A549 (cell line): ENCODE results near the gene CXCL1. TPM values are rescaled to one million over a fixed set of nuclear protein-coding genes. Genes with fewer than 3 reads are reported as not detected.

ENCODE experiments used
- ATAC-seq, 2 experiments: fragments of 200-7000 bp in 1 of 2; fragments of >200 bp in 1 of 2; cut with Nextera tagmentation in 1 of 2; cut with Tn5 transposase in 1 of 2; 3 replicates each; pipeline versions ENCODE4 v1.8.0 to v1.9.1; 2018 to 2020; ENCODE audit warnings: mild to moderate bottlenecking in 1 of 2, moderate library complexity in 1 of 2
- CTCF ChIA-PET: fragments of 300-600 bp; sonication (Branson Sonifier 250); formaldehyde crosslinking; extraction: SDS; loops from one replicate; lab custom pipeline; 2021; ENCODE audit warnings: antibody characterized with exemption, inconsistent platforms; lab: Yijun Ruan, JAX
- POLR2A ChIA-PET: fragments of 350-600 bp; formaldehyde crosslinking; extraction: SDS; loops from one replicate; lab custom pipeline; 2021; ENCODE audit warnings: antibody characterized with exemption, inconsistent platforms; lab: Yijun Ruan, JAX
- DNase-seq, 2 experiments: peaks; one replicate each; pipeline versions ENCODE4 v3.0.0 to v3.0.0-alpha.2; 2011 to 2016; ENCODE audit warnings: low read depth in 1 of 2, low spot score in 1 of 2
- FAIRE-seq: peaks from 2 replicates; lab custom pipeline; 2011; peaks lifted over from hg19 to GRCh38; lab: Jason Lieb, UNC
- H3K27ac ChIP-seq, 2 experiments: fragments of >200 bp; sonication (Bioruptor Twin); formaldehyde crosslinking; 3 replicates each; pipeline ENCODE4 v1.5.1; 2016 to 2017
- H3K4me1 ChIP-seq: fragments of >200 bp; sonication (Bioruptor Twin); formaldehyde crosslinking; 3 replicates; pipeline ENCODE4 v1.6.1; 2016
- H3K4me2 ChIP-seq: fragments of >200 bp; sonication (Bioruptor Twin); formaldehyde crosslinking; 3 replicates; pipeline ENCODE4 v1.6.1; 2016
- H3K4me3 ChIP-seq: fragments of >200 bp; sonication (Bioruptor Twin); formaldehyde crosslinking; 3 replicates; pipeline ENCODE4 v1.5.1; 2016
- H3K9me3 ChIP-seq: fragments of >200 bp; sonication (Bioruptor Twin); formaldehyde crosslinking; 3 replicates; pipeline ENCODE4 v1.6.1; 2016
- ATOH8 ChIP-seq: fragments of 250-450 bp; sonication (Bioruptor Pico); IDR thresholded peaks from 2 replicates; pipeline ENCODE4 v1.5.0; 2020; ENCODE audit warnings: low read depth, mild to moderate bottlenecking, moderate library complexity
- BHLHE40 ChIP-seq: IDR thresholded peaks from 2 replicates; pipeline ENCODE4 v1.6.1; 2012; ENCODE audit warnings: low read depth, low read length, inconsistent platforms
- CHD2 ChIP-seq: fragments of 150-350 bp; IDR thresholded peaks from 2 replicates; pipeline ENCODE4 v1.6.1; 2014; ENCODE audit warnings: low read length; ENCODE audit not compliant: partially characterized antibody
- CTCF ChIP-seq: fragments of >200 bp; sonication (Bioruptor Twin); formaldehyde crosslinking; IDR thresholded peaks from 3 replicates; pipeline ENCODE4 v1.5.1; 2016
- GATA3 ChIP-seq: IDR thresholded peaks from 2 replicates; pipeline ENCODE4 v1.6.1; 2012; ENCODE audit warnings: borderline replicate concordance
- HDAC2 ChIP-seq: fragments of 200-600 bp; sonication (generic); IDR thresholded peaks from 2 replicates; pipeline ENCODE4 v1.6.1; 2016
- HOXB13 ChIP-seq: fragments of 250-450 bp; sonication (Bioruptor Pico); IDR thresholded peaks from 2 replicates; pipeline ENCODE4 v1.5.0; 2020; ENCODE audit warnings: low read depth, mild to moderate bottlenecking, moderate library complexity
- HOXB5 ChIP-seq: fragments of 250-450 bp; sonication (Bioruptor Pico); IDR thresholded peaks from 2 replicates; pipeline ENCODE4 v1.5.0; 2020; ENCODE audit warnings: mild to moderate bottlenecking, moderate library complexity
- JUN ChIP-seq, 2 experiments: fragments of >200 bp; sonication (Bioruptor Twin); formaldehyde crosslinking; IDR thresholded peaks; 2 replicates in 1 of 2; 3 replicates in 1 of 2; pipeline ENCODE4 v1.6.1; 2016 to 2017
- JUNB ChIP-seq: fragments of >200 bp; sonication (Bioruptor Twin); formaldehyde crosslinking; IDR thresholded peaks from 2 replicates; pipeline ENCODE4 v1.6.1; 2016
- MAFK ChIP-seq: fragments of 450-650 bp; IDR thresholded peaks from 2 replicates; pipeline ENCODE4 v1.6.1; 2014; ENCODE audit not compliant: partially characterized antibody
- MAX ChIP-seq: IDR thresholded peaks from 2 replicates; pipeline ENCODE4 v1.6.1; 2012
- MYC ChIP-seq: IDR thresholded peaks from 2 replicates; pipeline ENCODE4 v1.6.1; 2012; ENCODE audit warnings: mild to moderate bottlenecking, inconsistent platforms, low read length, improper control_type of control experiment, borderline replicate concordance
- NFE2L2 ChIP-seq: fragments of 150-350 bp; conservative IDR thresholded peaks from 2 replicates; pipeline ENCODE4 v1.6.1; 2014; ENCODE audit warnings: low read length
- NPAS2 ChIP-seq: fragments of 250-450 bp; sonication (Bioruptor Pico); IDR thresholded peaks from 2 replicates; pipeline ENCODE4 v1.8.0; 2022; ENCODE audit warnings: mild to moderate bottlenecking, moderate library complexity, borderline replicate concordance
- NR3C1 ChIP-seq: fragments of >200 bp; sonication (Bioruptor Twin); formaldehyde crosslinking; IDR thresholded peaks from 3 replicates; pipeline ENCODE4 v1.6.1; 2017
- POLR2A ChIP-seq: IDR thresholded peaks from 2 replicates; pipeline ENCODE4 v1.6.1; 2012; ENCODE audit warnings: mild to moderate bottlenecking, low read length
- RAD21 ChIP-seq, 2 experiments: fragments of >200 bp in 1 of 2; sonication (Bioruptor Twin) in 1 of 2; formaldehyde crosslinking in 1 of 2; IDR thresholded peaks in 1 of 2; conservative IDR thresholded peaks in 1 of 2; 2 replicates in 1 of 2; 3 replicates in 1 of 2; pipeline ENCODE4 v1.6.1; 2012 to 2018; ENCODE audit warnings: inconsistent platforms in 1 of 2
- RFX5 ChIP-seq: fragments of 450-650 bp; IDR thresholded peaks from 2 replicates; pipeline ENCODE4 v1.7.1; 2014; ENCODE audit warnings: antibody characterized with exemption, mild to moderate bottlenecking, moderate library complexity
- RNF2 ChIP-seq: fragments of 200-600 bp; sonication (generic); IDR thresholded peaks from 2 replicates; pipeline ENCODE4 v1.6.1; 2016; ENCODE audit warnings: low read depth, mild to moderate bottlenecking, antibody characterized with exemption, moderate library complexity, borderline replicate concordance
- SMC3 ChIP-seq: fragments of >200 bp; sonication (Bioruptor Twin); formaldehyde crosslinking; IDR thresholded peaks from 3 replicates; pipeline ENCODE4 v1.6.1; 2018; ENCODE audit warnings: inconsistent platforms
- TP53 ChIP-seq: fragments of 250-450 bp; sonication (Bioruptor Pico); IDR thresholded peaks from 2 replicates; pipeline ENCODE4 v1.5.0; 2021; ENCODE audit warnings: mild to moderate bottlenecking, moderate library complexity
- ZFP36 ChIP-seq: fragments of 450-650 bp; IDR thresholded peaks from 2 replicates; pipeline ENCODE4 v1.6.1; 2014; ENCODE audit warnings: borderline replicate concordance; ENCODE audit not compliant: partially characterized antibody
- ZSCAN20 ChIP-seq: fragments of 250-450 bp; sonication (Bioruptor Pico); IDR thresholded peaks from 2 replicates; pipeline ENCODE4 v1.8.0; 2022; ENCODE audit warnings: mild to moderate bottlenecking, moderate library complexity
- WGBS: methylation state at CpG from one replicate; pipeline ENCODE4 v1.1.6; 2017; ENCODE audit errors: missing lambda C conversion rate; 5-methylcytosine and 5-hydroxymethylcytosine counted together
- polyA plus RNA-seq, 4 experiments: library from polyadenylated mRNA; depleted of rRNA in 3 of 4; stranded (reverse); fragments of >200 nt; fragmentation: RNase III in 1 of 4; extraction: RNeasy Plus Mini Kit Qiagen cat#74134 plus additional on column Dnase treatment in 1 of 4; gene quantifications; 2 replicates in 3 of 4; 3 replicates in 1 of 4; pipeline ENCODE4 v1.2.3, GENCODE V29; 2011 to 2017
- TF ChIP-seq, protein P1 (sequence below): fragments of >200 bp; sonication (Bioruptor Twin); formaldehyde crosslinking; IDR thresholded peaks from 2 replicates; pipeline ENCODE4 v1.6.1; 2016
- TF ChIP-seq, protein P2 (sequence below): fragments of 200-600 bp; sonication (generic); IDR thresholded peaks from 2 replicates; pipeline ENCODE4 v1.6.1; 2016; ENCODE audit warnings: antibody characterized with exemption, mild to moderate bottlenecking, moderate library complexity

Gene CXCL1
- polyA plus RNA-seq, 2 of the 4 experiments (the other 2 are of a cell fraction): 14.9 to 20.0 TPM

DNA sequence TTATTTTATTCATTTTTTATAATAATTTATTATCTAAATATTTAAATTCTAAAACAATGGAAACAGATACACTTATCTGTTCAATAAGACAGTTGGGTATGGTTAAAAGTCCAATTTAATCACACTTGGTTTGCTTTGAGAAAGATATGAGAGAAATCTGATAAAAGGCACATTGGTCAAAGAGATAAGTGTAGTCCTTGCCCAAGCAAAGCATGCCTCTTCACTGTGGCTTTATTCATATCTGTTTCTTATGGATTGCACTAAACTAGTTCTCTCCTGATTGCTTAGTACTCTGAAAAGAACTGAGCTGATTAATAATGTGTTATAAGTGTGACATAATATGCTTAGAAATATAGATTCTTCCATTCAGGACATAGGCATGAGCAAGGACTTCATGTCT, 39.8 kb downstream of the CXCL1 start:
- DNase-seq: no peak
- H3K27ac ChIP-seq: no peak overlapping the region
- H3K4me3 ChIP-seq: no peak overlapping the region
- H3K9me3 ChIP-seq: no peaks in the 10 kb centered on the region
- CTCF ChIA-PET: interaction anchor here (1.3 kb wide), 1 partner anchor 41 kb away, joined by 3 read pairs; no protein-coding TSS in a partner anchor
- H3K4me1 ChIP-seq: no peaks in the 10 kb centered on the region
- POLR2A ChIA-PET: no interaction called here
- TF ChIP-seq GATA3 (no peak), RNF2 (no peak), HDAC2 (no peak), TP53 (CRISPR knock-in tag) (no peak), NFE2L2 (no peak), NR3C1 (no peak)
- TF ChIP-seq, protein P1, sequence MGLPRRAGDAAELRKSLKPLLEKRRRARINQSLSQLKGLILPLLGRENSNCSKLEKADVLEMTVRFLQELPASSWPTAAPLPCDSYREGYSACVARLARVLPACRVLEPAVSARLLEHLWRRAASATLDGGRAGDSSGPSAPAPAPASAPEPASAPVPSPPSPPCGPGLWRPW: no peak
- TF ChIP-seq, all 56 proteins: peak for 0
- ATAC-seq (no peak), FAIRE-seq (no peak)
- no peak overlapping the region for H3K4me2 ChIP-seq

GRCh38 chr4:73911746-73912145, 42.6 kb downstream of the CXCL1 start:
- ChIA-PET CTCF (no interaction called here), POLR2A (no interaction called here)
- Histone ChIP-seq H3K9me3 (peaks cover 8% of the 10 kb centered on the region; the same call in 1 of the 3 replicates), H3K4me3 (no peak overlapping the region), H3K27ac (peak overlapping the region in 1 of 2 experiments; percentile 53; a peak in 1 of 6 replicates), H3K4me1 (peaks cover 6% of the 10 kb centered on the region), H3K4me2 (no peak overlapping the region)
- DNase-seq: no peak
- FAIRE-seq: no peak
- no peak for ATAC-seq
- TF ChIP-seq HDAC2: no peak
- no peak for TF ChIP-seq ZSCAN20 (CRISPR knock-in tag)
- no peak for TF ChIP-seq JUNB
- TF ChIP-seq NFE2L2: no peak
- TF ChIP-seq BHLHE40: no peak
- TF ChIP-seq RNF2: no peak
- no peak for TF ChIP-seq CHD2
- TF ChIP-seq RAD21 (conservative IDR thresholded peaks at IDR 0.05 in 1 of 2, IDR thresholded peaks at IDR 0.05 in 1 of 2): no peak
- TF ChIP-seq ZFP36: no peak
- no peak for TF ChIP-seq MYC
- no peak for TF ChIP-seq MAX
- TF ChIP-seq ATOH8 (CRISPR knock-in tag): no peak
- TF ChIP-seq HOXB5: no peak
- no peak for TF ChIP-seq MAFK
- no peak for TF ChIP-seq NPAS2 (CRISPR knock-in tag)

DNA sequence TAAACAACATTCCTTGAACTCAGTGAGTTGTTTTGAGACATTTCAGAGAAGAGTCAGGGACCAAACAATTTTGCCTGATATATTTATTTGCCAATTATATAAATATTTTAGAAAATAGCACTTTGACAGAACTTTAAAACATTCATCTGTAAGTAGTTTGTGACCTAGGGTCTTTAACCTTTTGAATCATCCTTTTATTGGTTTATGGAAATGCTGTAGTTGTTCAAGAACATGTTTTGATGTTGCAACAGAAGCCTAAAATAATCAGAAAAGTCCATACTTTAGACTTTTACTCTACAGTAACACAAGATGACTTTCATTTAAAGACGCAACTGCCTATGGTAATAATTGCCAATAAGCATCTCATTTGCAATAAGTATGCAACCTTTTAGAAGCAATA, 43.0 kb downstream of the CXCL1 start:
- CTCF ChIA-PET: no interaction called here
- TF ChIP-seq JUNB (no peak), MYC (no peak)
- Histone ChIP-seq H3K4me3 (no peak overlapping the region), H3K27ac (no peak overlapping the region; a peak in 1 of 6 replicates), H3K9me3 (peaks cover 8% of the 10 kb centered on the region; the same call in 1 of the 3 replicates), H3K4me1 (peaks cover 10% of the 10 kb centered on the region), H3K4me2 (no peak overlapping the region)
- no peak for FAIRE-seq
- no peak for DNase-seq
- 0% methylated on average over 1 of the region's 1 CpG for WGBS
- ATAC-seq: no peak
- POLR2A ChIA-PET: no interaction called here

- 90% methylated on average over 1 of the region's 1 CpG for WGBS
- ChIA-PET POLR2A (no interaction called here), CTCF (no interaction called here)
- no peak for FAIRE-seq
- TF ChIP-seq SMC3 (no peak), RFX5 (no peak), JUN (IDR thresholded peaks at IDR 0.05) (no peak), CTCF (no peak), POLR2A (no peak), HOXB13 (no peak)
- TF ChIP-seq, protein P2, sequence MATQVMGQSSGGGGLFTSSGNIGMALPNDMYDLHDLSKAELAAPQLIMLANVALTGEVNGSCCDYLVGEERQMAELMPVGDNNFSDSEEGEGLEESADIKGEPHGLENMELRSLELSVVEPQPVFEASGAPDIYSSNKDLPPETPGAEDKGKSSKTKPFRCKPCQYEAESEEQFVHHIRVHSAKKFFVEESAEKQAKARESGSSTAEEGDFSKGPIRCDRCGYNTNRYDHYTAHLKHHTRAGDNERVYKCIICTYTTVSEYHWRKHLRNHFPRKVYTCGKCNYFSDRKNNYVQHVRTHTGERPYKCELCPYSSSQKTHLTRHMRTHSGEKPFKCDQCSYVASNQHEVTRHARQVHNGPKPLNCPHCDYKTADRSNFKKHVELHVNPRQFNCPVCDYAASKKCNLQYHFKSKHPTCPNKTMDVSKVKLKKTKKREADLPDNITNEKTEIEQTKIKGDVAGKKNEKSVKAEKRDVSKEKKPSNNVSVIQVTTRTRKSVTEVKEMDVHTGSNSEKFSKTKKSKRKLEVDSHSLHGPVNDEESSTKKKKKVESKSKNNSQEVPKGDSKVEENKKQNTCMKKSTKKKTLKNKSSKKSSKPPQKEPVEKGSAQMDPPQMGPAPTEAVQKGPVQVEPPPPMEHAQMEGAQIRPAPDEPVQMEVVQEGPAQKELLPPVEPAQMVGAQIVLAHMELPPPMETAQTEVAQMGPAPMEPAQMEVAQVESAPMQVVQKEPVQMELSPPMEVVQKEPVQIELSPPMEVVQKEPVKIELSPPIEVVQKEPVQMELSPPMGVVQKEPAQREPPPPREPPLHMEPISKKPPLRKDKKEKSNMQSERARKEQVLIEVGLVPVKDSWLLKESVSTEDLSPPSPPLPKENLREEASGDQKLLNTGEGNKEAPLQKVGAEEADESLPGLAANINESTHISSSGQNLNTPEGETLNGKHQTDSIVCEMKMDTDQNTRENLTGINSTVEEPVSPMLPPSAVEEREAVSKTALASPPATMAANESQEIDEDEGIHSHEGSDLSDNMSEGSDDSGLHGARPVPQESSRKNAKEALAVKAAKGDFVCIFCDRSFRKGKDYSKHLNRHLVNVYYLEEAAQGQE: no peak
- Histone ChIP-seq H3K4me2 (no peak overlapping the region), H3K9me3 (peaks cover 8% of the 10 kb centered on the region; the same call in 1 of the 3 replicates), H3K4me1 (peaks cover 24% of the 10 kb centered on the region), H3K4me3 (no peak overlapping the region), H3K27ac (peak overlapping the region in 1 of 2 experiments; percentile 58; a peak in 2 of 6 replicates)
- ATAC-seq: no peak
- no peak for DNase-seq
Observed at GRCh38 chr4:73914071-73914470, 44.9 kb downstream of the CXCL1 start.
